Right lobe of liver (tissue), 6 donors: ENCODE measurements around the gene ANKRD18B. TPM values are rescaled to one million over a fixed set of nuclear protein-coding genes. Genes with fewer than 3 reads are reported as not detected.

Source experiments
- ATAC-seq, 4 donors: fragments of 200-7000 bp; cut with Tn5 transposase; one replicate each; pipeline ENCODE4 v1.9.1; 2020; ENCODE audit warnings: mild to moderate bottlenecking in 4 of 4, moderate library complexity in 4 of 4
- DNase-seq, 3 donors: peaks; one replicate each; pipeline ENCODE4 v3.0.0-alpha.2; 2020
- H3K27ac ChIP-seq, 3 donors: fragments of 200-600 bp; one replicate each; pipeline ENCODE4 v1.8.0; 2022
- H3K27me3 ChIP-seq, 2 donors: fragments of 200-600 bp; one replicate each; pipeline ENCODE4 v1.8.0; 2022
- H3K36me3 ChIP-seq, 4 donors: fragments of 200-600 bp; sonication (generic) in 1 of 4; one replicate each; pipeline versions ENCODE4 v1.5.1 to v1.8.0; 2017 to 2022; ENCODE audit warnings: control low read depth in 1 of 4
- H3K4me1 ChIP-seq, 4 donors: fragments of 200-600 bp; sonication (generic) in 1 of 4; one replicate each; pipeline versions ENCODE4 v1.5.1 to v1.8.0; 2017 to 2022; ENCODE audit warnings: control low read depth in 1 of 4
- H3K4me3 ChIP-seq, 3 donors: fragments of 200-600 bp; one replicate each; pipeline ENCODE4 v1.8.0; 2022
- H3K9me3 ChIP-seq, 4 donors: fragments of 200-600 bp; sonication (generic) in 1 of 4; one replicate each; pipeline versions ENCODE4 v1.5.1 to v1.8.0; 2017 to 2022; ENCODE audit warnings: control low read depth in 1 of 4
- POLR2A ChIP-seq: fragments of 450-650 bp; IDR thresholded peaks from one replicate; pipeline ENCODE4 v1.6.1; 2017; ENCODE audit warnings: antibody characterized with exemption, mild to moderate bottlenecking
- WGBS: methylation state at CpG from one replicate; pipeline ENCODE4 v1.1.6; 2018; ENCODE audit warnings: low coverage, low lambda C conversion rate; ENCODE audit not compliant: insufficient coverage; ENCODE audit errors: missing lambda C conversion rate; 5-methylcytosine and 5-hydroxymethylcytosine counted together
- intact Hi-C, 2 donors: fragments of 100-400 bp; cut with DNase I; formaldehyde crosslinking; loops; one replicate each; pipeline versions ENCODE4 v1.11.2 to v1.14.1; 2022
- small RNA-seq, 2 experiments: library from RNA; depleted of rRNA; stranded (forward); fragments of <200 nt; gene quantifications; one replicate each; pipeline ENCODE3, GENCODE V24; 2016
- total RNA-seq, 6 experiments: library from RNA; depleted of rRNA in 2 of 6; stranded (reverse); fragments of >200 nt in 2 of 6; fragmentation: NEBNext Ultra II Directional in 3 of 6; extraction: Animal tissue kit (Norgen Biotek cat#: 25700) in 3 of 6; gene quantifications; one replicate each; pipeline versions ENCODE4 v1.1.0 to v1.2.4, GENCODE V29; 2016 to 2023
- TF ChIP-seq, protein P1 (sequence below), 4 donors: fragments of 200-600 bp in 3 of 4; fragments of 450-650 bp in 1 of 4; IDR thresholded peaks; one replicate each; pipeline versions ENCODE4 v1.5.1 to v1.8.0; 2016 to 2022; ENCODE audit warnings: antibody characterized with exemption in 4 of 4, mild to moderate bottlenecking in 2 of 4
- donor health status: DM: no; HTN: yes; CAD: no.
- donor health status: DM: no; HTN: no; CAD: no.
- donor health status: DM: no; HTN: no; CAD: no.
- donor health status: DM: no; HTN: yes; CAD: no.
- donor health status: DM: no; HTN: yes; CAD: no.

The ANKRD18B gene
- total RNA-seq, 6 experiments from 2014 or later, result 0.06 to 1.3 (median 0.39) TPM; not detected in 3

GRCh38 chr9:33619666-33620404 is 95.8 kb downstream of the ANKRD18B start:
- Histone ChIP-seq H3K27me3 (no peaks in the 10 kb centered on the region), H3K4me3 (no peak overlapping the region), H3K9me3 (no peaks in the 10 kb centered on the region), H3K36me3 (no peaks in the 10 kb centered on the region), H3K27ac (no peak overlapping the region), H3K4me1 (no peaks in the 10 kb centered on the region)
- intact Hi-C loops, result loop anchor here in 1 of 2 donors (5.0 kb wide), 1 partner anchor 102 kb away; no protein-coding TSS in a partner anchor
- 31% methylated on average over 3 of the region's 3 CpGs for WGBS
- DNase-seq, result no peak
- ATAC-seq, result no peak
- TF ChIP-seq POLR2A, result no peak

GRCh38 chr9:33620738-33621439 is 96.8 kb downstream of the ANKRD18B start:
- H3K4me1 ChIP-seq, result no peaks in the 10 kb centered on the region
- no peaks in the 10 kb centered on the region for H3K9me3 ChIP-seq
- H3K27ac ChIP-seq, result no peak overlapping the region
- 60% methylated on average over 6 of the region's 10 CpGs for WGBS
- DNase-seq (no peak), ATAC-seq (no peak)
- H3K36me3 ChIP-seq, result no peaks in the 10 kb centered on the region
- intact Hi-C loops, result loop anchor here in 1 of 2 donors (5.0 kb wide), 1 partner anchor 101 kb away; no protein-coding TSS in a partner anchor
- H3K4me3 ChIP-seq, result no peak overlapping the region
- H3K27me3 ChIP-seq, result no peaks in the 10 kb centered on the region
- TF ChIP-seq POLR2A, result no peak
- TF ChIP-seq, protein P1, sequence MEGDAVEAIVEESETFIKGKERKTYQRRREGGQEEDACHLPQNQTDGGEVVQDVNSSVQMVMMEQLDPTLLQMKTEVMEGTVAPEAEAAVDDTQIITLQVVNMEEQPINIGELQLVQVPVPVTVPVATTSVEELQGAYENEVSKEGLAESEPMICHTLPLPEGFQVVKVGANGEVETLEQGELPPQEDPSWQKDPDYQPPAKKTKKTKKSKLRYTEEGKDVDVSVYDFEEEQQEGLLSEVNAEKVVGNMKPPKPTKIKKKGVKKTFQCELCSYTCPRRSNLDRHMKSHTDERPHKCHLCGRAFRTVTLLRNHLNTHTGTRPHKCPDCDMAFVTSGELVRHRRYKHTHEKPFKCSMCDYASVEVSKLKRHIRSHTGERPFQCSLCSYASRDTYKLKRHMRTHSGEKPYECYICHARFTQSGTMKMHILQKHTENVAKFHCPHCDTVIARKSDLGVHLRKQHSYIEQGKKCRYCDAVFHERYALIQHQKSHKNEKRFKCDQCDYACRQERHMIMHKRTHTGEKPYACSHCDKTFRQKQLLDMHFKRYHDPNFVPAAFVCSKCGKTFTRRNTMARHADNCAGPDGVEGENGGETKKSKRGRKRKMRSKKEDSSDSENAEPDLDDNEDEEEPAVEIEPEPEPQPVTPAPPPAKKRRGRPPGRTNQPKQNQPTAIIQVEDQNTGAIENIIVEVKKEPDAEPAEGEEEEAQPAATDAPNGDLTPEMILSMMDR (IDR thresholded peaks at IDR 0.05), result no peak

Small RNA genes lying within 50 kb of the gene (small RNA-seq; reads per million reads assigned to genes)
- gene AL139008.1 (0 reads per million in 2 experiments), gene PRSS3P4 (0 reads per million in 2 experiments)

Other genes with a start within 250 kb of the ANKRD18B start
- 10 to 100 TPM; 22.6 to 29.2 (median 24.8) TPM for gene NFX1, start 233.7 kb upstream of the ANKRD18B start, total RNA-seq
- 10 to 100 TPM; 10.4 to 25.1 (median 16.6) TPM for gene AQP7, start 121.7 kb upstream of the ANKRD18B start, total RNA-seq
- gene AQP3, start 76.7 kb upstream of the ANKRD18B start, total RNA-seq, result 100 to 1,000 TPM in 3 of 6 experiments, 10 to 100 TPM in 3; 49.7 to 158 (median 109) TPM
- 10 to 100 TPM; 12.3 to 26.1 (median 15.4) TPM for gene NOL6, start 50.3 kb upstream of the ANKRD18B start, total RNA-seq